K562 (cell line): Measurements from ENCODE around the gene ARPC2. TPM values are rescaled to one million over a fixed set of nuclear protein-coding genes. Genes with fewer than 3 reads are reported as not detected.

Source experiments
- CREB1 ChIP-seq, 2 experiments: sonication (generic) in 1 of 2; formaldehyde crosslinking in 1 of 2; IDR thresholded peaks; 2 replicates each; pipeline versions ENCODE4 v1.6.1 to v1.8.0; 2012 to 2022; ENCODE audit warnings: inconsistent platforms in 1 of 2, mild to moderate bottlenecking in 1 of 2, missing genetic modification reagents in 1 of 2, moderate library complexity in 1 of 2
- DDX20 ChIP-seq: fragments of 450-650 bp; IDR thresholded peaks from 2 replicates; pipeline ENCODE4 v1.6.1; 2016; ENCODE audit warnings: missing genetic modification characterization, low read depth, mild to moderate bottlenecking, missing compliant biosample characterization, moderate library complexity
- DIDO1 ChIP-seq: fragments of 450-650 bp; IDR thresholded peaks from 2 replicates; pipeline ENCODE4 v1.6.1; 2016; ENCODE audit warnings: low read depth, missing biosample characterization, missing genetic modification characterization
- EP400 ChIP-seq: fragments of 450-650 bp; IDR thresholded peaks from 2 replicates; pipeline ENCODE4 v1.6.1; 2017; ENCODE audit warnings: antibody characterized with exemption, mild to moderate bottlenecking, moderate library complexity
- ESRRB ChIP-seq: fragments of 250-450 bp; sonication (Bioruptor Pico); IDR thresholded peaks from 2 replicates; pipeline ENCODE4 v1.5.0; 2020; ENCODE audit warnings: mild to moderate bottlenecking, moderate library complexity, borderline replicate concordance
- KLF1 ChIP-seq: fragments of 450-650 bp; IDR thresholded peaks from 2 replicates; pipeline ENCODE4 v1.6.1; 2016; ENCODE audit warnings: missing genetic modification characterization, missing compliant biosample characterization
- MAFK ChIP-seq: IDR thresholded peaks from 2 replicates; pipeline ENCODE4 v1.6.1; 2011; ENCODE audit warnings: low read length, improper control_type of control experiment
- POLR2AphosphoS2 ChIP-seq: IDR thresholded peaks from 2 replicates; pipeline ENCODE4 v1.6.1; 2012; ENCODE audit warnings: low read length, improper control_type of control experiment
- POU5F1 ChIP-seq: fragments of 150-350 bp; IDR thresholded peaks from 2 replicates; pipeline ENCODE4 v1.6.1; 2014; ENCODE audit warnings: borderline replicate concordance, low read length, low read depth, mild to moderate bottlenecking; ENCODE audit not compliant: partially characterized antibody
- SOX6 ChIP-seq: fragments of 450-650 bp; IDR thresholded peaks from 2 replicates; pipeline ENCODE4 v1.6.1; 2014; ENCODE audit warnings: mild to moderate bottlenecking
- SP1 ChIP-seq: sonication (generic); formaldehyde crosslinking; IDR thresholded peaks from 2 replicates; pipeline ENCODE4 v1.8.1; 2022; ENCODE audit warnings: mild to moderate bottlenecking, missing genetic modification reagents
- TBL1XR1 ChIP-seq, 2 experiments: IDR thresholded peaks; 2 replicates each; pipeline ENCODE4 v1.6.1; 2012; ENCODE audit warnings: improper control_type of control experiment in 2 of 2, low read length in 2 of 2, mild to moderate bottlenecking in 1 of 2
- ZNF197 ChIP-seq: fragments of 200-800 bp; sonication (Bioruptor generic); IDR thresholded peaks from 2 replicates; pipeline ENCODE4 v1.6.1; 2016; ENCODE audit warnings: low read depth, missing genetic modification characterization, missing compliant biosample characterization
- ZNF583 ChIP-seq: fragments of 250-450 bp; sonication (Bioruptor Pico); IDR thresholded peaks from 2 replicates; pipeline ENCODE4 v1.4.0; 2020
- ZNF644 ChIP-seq: fragments of 200-800 bp; sonication (Bioruptor generic); IDR thresholded peaks from 2 replicates; pipeline ENCODE4 v1.6.1; 2016; ENCODE audit warnings: low read depth, missing genetic modification characterization, missing compliant biosample characterization
- ZSCAN32 ChIP-seq: fragments of 450-650 bp; formaldehyde crosslinking; IDR thresholded peaks from 2 replicates; pipeline ENCODE4 v1.4.0; 2020; ENCODE audit warnings: mild to moderate bottlenecking, moderate library complexity
- polyA plus RNA-seq, 8 experiments: library from polyadenylated mRNA; depleted of rRNA in 4 of 8; stranded (reverse) in 5 of 8; unstranded in 3 of 8; fragments of >200 nt; fragmentation: Nextera tagmentation in 2 of 8; fragmentation: Illumina TruSeq in 1 of 8; extraction: Ambion mirVana in 2 of 8; extraction: Trizol in 1 of 8; gene quantifications; 2 replicates each; pipeline versions ENCODE4 v1.2.1 to v1.2.3, GENCODE V29; 2011 to 2014; ENCODE audit warnings: inconsistent platforms in 1 of 8, missing spikeins in 1 of 8
- total RNA-seq, 7 experiments: library from RNA; depleted of rRNA in 6 of 7; stranded (reverse); fragments of >200 nt in 6 of 7; fragmentation: Illumina TruSeq in 2 of 7; extraction: Trizol in 2 of 7; gene quantifications; 2 replicates each; pipeline versions ENCODE4 v1.2.1 to v1.2.3, GENCODE V29; 2011 to 2021; ENCODE audit warnings: low replicate concordance in 1 of 7
- TF ChIP-seq, protein P1 (sequence below): fragments of 250-450 bp; sonication (Bioruptor Pico); IDR thresholded peaks from 2 replicates; pipeline ENCODE4 v1.5.0; 2021
- TF ChIP-seq, protein P2 (sequence below): conservative IDR thresholded peaks from 2 replicates; pipeline ENCODE4 v1.6.1; 2011; ENCODE audit warnings: low read depth, mild to moderate bottlenecking, low read length; ENCODE audit not compliant: control insufficient read depth
- TF ChIP-seq, protein P3 (sequence below): fragments of 250-450 bp; sonication (Bioruptor Pico); IDR thresholded peaks from 2 replicates; pipeline ENCODE4 v1.8.0; 2021; ENCODE audit warnings: moderate library complexity, mild to moderate bottlenecking, inconsistent platforms
- TF ChIP-seq, protein P4 (sequence below): sonication (generic); formaldehyde crosslinking; IDR thresholded peaks from 2 replicates; pipeline ENCODE4 v1.8.0; 2022; ENCODE audit warnings: mild to moderate bottlenecking, missing genetic modification reagents

The ARPC2 gene
- total and polyA plus RNA-seq, 9 of the 15 experiments (the other 6 are each of a cell fraction or from before 2014, with no cell fraction given) = 81.9 to 187 (median 103) TPM

DNA sequence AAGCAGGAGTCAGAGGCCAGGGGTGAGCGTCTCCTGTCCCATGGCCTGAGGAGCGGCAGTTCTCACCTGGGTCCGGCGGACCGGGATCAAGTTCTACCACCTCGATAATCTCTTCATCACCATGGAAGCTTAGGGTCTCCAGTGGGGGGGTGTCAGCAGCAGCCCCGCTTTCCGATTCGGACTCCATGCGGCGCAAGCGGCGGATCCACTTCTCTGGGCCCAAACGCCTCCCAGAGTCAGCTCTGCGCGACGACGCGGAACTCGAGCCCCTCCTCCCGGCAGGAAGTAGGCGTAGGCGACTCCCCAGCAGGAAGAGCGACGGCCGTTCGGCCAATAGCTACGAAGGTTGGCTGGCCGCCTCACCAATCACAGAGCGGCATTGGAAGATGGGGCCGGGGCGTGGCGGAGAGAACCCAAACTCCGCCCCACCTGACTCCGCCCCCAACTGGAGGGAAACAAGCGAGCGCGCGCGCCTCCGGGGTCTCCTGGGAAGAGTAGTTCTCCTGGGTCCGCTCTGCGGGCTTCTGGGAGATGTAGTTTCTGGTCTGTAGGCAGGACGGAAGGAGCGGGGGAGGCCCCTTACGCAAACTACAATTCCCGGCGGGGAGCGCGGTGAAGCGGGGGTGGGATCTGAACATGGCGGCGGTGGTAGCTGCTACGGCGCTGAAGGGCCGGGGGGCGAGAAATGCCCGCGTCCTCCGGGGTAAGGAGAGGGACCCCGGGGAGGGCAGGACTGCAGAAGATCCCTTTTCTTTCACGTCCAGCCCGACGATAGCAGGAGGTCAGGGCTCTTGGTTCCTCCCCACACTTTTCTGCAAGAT is 53.1 kb downstream of the ARPC2 start, which contains the start of the genes AAMP and PNKD (continued):
- TF ChIP-seq, protein P1, sequence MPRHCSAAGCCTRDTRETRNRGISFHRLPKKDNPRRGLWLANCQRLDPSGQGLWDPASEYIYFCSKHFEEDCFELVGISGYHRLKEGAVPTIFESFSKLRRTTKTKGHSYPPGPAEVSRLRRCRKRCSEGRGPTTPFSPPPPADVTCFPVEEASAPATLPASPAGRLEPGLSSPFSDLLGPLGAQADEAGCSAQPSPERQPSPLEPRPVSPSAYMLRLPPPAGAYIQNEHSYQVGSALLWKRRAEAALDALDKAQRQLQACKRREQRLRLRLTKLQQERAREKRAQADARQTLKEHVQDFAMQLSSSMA (CRISPR knock-in tag) = no peak
- TF ChIP-seq, protein P2, sequence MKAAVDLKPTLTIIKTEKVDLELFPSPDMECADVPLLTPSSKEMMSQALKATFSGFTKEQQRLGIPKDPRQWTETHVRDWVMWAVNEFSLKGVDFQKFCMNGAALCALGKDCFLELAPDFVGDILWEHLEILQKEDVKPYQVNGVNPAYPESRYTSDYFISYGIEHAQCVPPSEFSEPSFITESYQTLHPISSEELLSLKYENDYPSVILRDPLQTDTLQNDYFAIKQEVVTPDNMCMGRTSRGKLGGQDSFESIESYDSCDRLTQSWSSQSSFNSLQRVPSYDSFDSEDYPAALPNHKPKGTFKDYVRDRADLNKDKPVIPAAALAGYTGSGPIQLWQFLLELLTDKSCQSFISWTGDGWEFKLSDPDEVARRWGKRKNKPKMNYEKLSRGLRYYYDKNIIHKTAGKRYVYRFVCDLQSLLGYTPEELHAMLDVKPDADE = peak; percentile 100
- TF ChIP-seq CREB1 (IDR thresholded peaks at IDR 0.05) (peak; percentile 83), CREB1 (CRISPR knock-in tag; IDR thresholded peaks at IDR 0.05) (peak; percentile 89), TBL1XR1 (IDR thresholded peaks at IDR 0.05; ENCODE audit: low read length in 2 of 2) (no peak), POU5F1 (peak; percentile 90), ZSCAN32 (CRISPR knock-in tag) (no peak), SP1 (CRISPR knock-in tag) (peak; percentile 96), SOX6 (no peak), DDX20 (tag) (no peak), ZNF583 (CRISPR knock-in tag) (no peak), ZNF197 (CRISPR knock-in tag) (peak; percentile 84; the same call in 1 of the 2 replicates), ZNF644 (peak; percentile 95), POLR2AphosphoS2 (no peak), DIDO1 (tag) (peak; percentile 71; the same call in 1 of the 2 replicates), MAFK (no peak), KLF1 (tag) (0 out of 2 replicates have a peak, but pooled peaks have one; percentile 12), EP400 (peak; percentile 88), ESRRB (CRISPR knock-in tag) (no peak)
- TF ChIP-seq, protein P3, sequence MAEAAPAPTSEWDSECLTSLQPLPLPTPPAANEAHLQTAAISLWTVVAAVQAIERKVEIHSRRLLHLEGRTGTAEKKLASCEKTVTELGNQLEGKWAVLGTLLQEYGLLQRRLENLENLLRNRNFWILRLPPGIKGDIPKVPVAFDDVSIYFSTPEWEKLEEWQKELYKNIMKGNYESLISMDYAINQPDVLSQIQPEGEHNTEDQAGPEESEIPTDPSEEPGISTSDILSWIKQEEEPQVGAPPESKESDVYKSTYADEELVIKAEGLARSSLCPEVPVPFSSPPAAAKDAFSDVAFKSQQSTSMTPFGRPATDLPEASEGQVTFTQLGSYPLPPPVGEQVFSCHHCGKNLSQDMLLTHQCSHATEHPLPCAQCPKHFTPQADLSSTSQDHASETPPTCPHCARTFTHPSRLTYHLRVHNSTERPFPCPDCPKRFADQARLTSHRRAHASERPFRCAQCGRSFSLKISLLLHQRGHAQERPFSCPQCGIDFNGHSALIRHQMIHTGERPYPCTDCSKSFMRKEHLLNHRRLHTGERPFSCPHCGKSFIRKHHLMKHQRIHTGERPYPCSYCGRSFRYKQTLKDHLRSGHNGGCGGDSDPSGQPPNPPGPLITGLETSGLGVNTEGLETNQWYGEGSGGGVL = no peak
- TF ChIP-seq, protein P4, sequence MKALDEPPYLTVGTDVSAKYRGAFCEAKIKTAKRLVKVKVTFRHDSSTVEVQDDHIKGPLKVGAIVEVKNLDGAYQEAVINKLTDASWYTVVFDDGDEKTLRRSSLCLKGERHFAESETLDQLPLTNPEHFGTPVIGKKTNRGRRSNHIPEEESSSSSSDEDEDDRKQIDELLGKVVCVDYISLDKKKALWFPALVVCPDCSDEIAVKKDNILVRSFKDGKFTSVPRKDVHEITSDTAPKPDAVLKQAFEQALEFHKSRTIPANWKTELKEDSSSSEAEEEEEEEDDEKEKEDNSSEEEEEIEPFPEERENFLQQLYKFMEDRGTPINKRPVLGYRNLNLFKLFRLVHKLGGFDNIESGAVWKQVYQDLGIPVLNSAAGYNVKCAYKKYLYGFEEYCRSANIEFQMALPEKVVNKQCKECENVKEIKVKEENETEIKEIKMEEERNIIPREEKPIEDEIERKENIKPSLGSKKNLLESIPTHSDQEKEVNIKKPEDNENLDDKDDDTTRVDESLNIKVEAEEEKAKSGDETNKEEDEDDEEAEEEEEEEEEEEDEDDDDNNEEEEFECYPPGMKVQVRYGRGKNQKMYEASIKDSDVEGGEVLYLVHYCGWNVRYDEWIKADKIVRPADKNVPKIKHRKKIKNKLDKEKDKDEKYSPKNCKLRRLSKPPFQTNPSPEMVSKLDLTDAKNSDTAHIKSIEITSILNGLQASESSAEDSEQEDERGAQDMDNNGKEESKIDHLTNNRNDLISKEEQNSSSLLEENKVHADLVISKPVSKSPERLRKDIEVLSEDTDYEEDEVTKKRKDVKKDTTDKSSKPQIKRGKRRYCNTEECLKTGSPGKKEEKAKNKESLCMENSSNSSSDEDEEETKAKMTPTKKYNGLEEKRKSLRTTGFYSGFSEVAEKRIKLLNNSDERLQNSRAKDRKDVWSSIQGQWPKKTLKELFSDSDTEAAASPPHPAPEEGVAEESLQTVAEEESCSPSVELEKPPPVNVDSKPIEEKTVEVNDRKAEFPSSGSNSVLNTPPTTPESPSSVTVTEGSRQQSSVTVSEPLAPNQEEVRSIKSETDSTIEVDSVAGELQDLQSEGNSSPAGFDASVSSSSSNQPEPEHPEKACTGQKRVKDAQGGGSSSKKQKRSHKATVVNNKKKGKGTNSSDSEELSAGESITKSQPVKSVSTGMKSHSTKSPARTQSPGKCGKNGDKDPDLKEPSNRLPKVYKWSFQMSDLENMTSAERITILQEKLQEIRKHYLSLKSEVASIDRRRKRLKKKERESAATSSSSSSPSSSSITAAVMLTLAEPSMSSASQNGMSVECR (CRISPR knock-in tag) = peak; percentile 93; the same call in 1 of the 2 replicates
